Measurements from ENCODE around the gene SKAP2. TPM values are rescaled to one million over a fixed set of nuclear protein-coding genes. Genes with fewer than 3 reads are reported as not detected.

SKAP2 gene
- total and polyA plus RNA-seq, 2 experiments from 2014 or later: 2.5 to 4.4 TPM

DNA sequence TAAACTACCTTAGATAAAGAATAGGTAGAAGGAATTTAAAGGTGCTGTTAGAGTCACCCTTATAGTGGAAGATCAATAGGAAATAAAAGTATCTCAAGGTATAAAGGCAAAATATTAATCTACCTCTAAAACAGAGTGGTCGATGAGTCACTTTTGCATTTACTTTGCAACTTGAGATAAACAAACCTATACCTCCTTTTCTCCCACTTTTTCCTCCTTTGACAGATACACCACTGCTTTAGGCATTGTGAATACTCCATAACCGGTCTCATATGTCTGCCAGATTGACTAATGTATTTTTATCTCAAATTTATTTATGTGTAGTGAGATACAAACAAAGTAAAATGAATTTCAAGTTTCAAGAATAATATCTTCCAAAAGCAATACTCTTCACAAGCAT, 193.5 kb downstream of the SKAP2 start (continued):
- no peak for TF ChIP-seq ZNF462 (CRISPR knock-in tag; IDR thresholded peaks at IDR 0.05)
- TF ChIP-seq CREB1 (CRISPR knock-in tag; IDR thresholded peaks at IDR 0.05; ENCODE audit: low read depth): no peak

DNA sequence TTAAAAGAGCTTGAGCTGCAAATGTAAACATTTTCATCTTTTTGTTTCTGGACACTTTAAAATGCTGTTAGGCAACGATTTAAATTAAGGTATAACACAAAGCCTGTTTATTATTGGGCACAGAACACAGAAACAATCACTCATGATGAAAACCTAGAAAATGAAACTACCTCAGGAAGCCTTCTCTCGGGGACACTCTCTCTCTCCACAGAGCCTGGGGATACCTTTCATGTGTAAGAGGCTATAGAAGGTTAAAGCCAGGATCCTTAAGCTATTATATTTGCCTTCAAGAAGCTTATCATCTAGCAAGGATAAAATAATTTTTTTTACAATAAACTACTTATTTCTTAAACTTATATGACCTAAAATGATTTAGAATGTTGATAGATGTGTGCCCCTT, 194.1 kb downstream of the SKAP2 start:
- H3K36me3 ChIP-seq (ENCODE audit: insufficient read depth): no peaks in the 10 kb centered on the region
- H3K4me1 ChIP-seq (ENCODE audit: insufficient read depth): peaks cover 6% of the 10 kb centered on the region; the same call in 1 of the 2 replicates
- TF ChIP-seq EZH2 (IDR thresholded peaks at IDR 0.05; ENCODE audit: low read depth, unreplicated experiment): no peak
- no peaks in the 10 kb centered on the region for H4K20me1 ChIP-seq (replicated peaks; ENCODE audit: insufficient read depth)
- H3K27ac Mint-ChIP-seq: no peak overlapping the region
- no peaks in the 10 kb centered on the region for H3K27me3 ChIP-seq (ENCODE audit: insufficient read depth)
- no peaks in the 10 kb centered on the region for H3K9me2 ChIP-seq (ENCODE audit: insufficient read depth)
- no peaks in the 10 kb centered on the region for H3K79me2 ChIP-seq (replicated peaks; ENCODE audit: insufficient read depth)
- ATAC-seq (no peak), DNase-seq (ENCODE audit: low spot score) (no peak)
- no peak overlapping the region for H3K27ac ChIP-seq (ENCODE audit: low read depth)
- no peak overlapping the region for H2AFZ ChIP-seq
- no peaks in the 10 kb centered on the region for H3K9me3 Mint-ChIP-seq
- H3K27me3 Mint-ChIP-seq (ENCODE audit: insufficient read depth, low read depth, poor library complexity): no peaks in the 10 kb centered on the region
- peaks cover 9% of the 10 kb centered on the region; the same call in 2 of the 3 replicates for H3K4me1 Mint-ChIP-seq
- no peaks in the 10 kb centered on the region for H3F3A ChIP-seq (replicated peaks; ENCODE audit: low read depth)
- no peaks in the 10 kb centered on the region for H3K36me3 Mint-ChIP-seq (ENCODE audit: low read depth)
- no peak overlapping the region for H3K4me2 ChIP-seq
- no peak overlapping the region for H3K4me3 ChIP-seq
- H3K4me3 Mint-ChIP-seq: no peak overlapping the region

DNA sequence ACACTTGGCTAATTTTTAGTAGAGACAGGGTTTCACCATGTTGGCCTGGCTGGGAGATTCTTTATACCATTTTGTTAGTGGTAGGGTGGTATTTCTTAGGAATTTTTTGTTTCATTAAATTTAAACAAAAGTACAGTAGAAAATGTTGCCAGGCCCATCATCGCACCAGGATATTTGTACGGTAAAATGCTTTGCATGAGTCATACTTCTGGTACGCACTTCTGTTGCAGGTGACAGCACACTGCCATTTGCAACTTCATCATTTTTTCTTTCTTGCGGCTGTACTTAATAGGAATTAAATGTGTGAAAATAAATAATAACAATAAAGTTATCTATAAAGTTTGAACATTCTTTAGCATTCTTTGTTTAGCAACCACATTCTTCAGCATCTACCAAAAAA, 195.6 kb downstream of the SKAP2 start:
- no peaks in the 10 kb centered on the region for H4K20me1 ChIP-seq (replicated peaks; ENCODE audit: insufficient read depth)
- H3K79me2 ChIP-seq (replicated peaks; ENCODE audit: insufficient read depth): no peaks in the 10 kb centered on the region
- H3K4me3 Mint-ChIP-seq: no peak overlapping the region
- no peak overlapping the region for H3K4me2 ChIP-seq
- peaks cover 13% of the 10 kb centered on the region; the same call in 2 of the 3 replicates for H3K4me1 Mint-ChIP-seq
- H3K27me3 ChIP-seq (ENCODE audit: insufficient read depth): no peaks in the 10 kb centered on the region
- no peak for DNase-seq (ENCODE audit: low spot score)
- H3K4me1 ChIP-seq (ENCODE audit: insufficient read depth): peaks cover 6% of the 10 kb centered on the region; the same call in 1 of the 2 replicates
- H3F3A ChIP-seq (replicated peaks; ENCODE audit: low read depth): no peaks in the 10 kb centered on the region
- ATAC-seq: no peak
- H2AFZ ChIP-seq: no peak overlapping the region
- no peaks in the 10 kb centered on the region for H3K27me3 Mint-ChIP-seq (ENCODE audit: insufficient read depth, low read depth, poor library complexity)
- no peaks in the 10 kb centered on the region for H3K36me3 ChIP-seq (ENCODE audit: insufficient read depth)
- no peak overlapping the region for H3K4me3 ChIP-seq
- H3K36me3 Mint-ChIP-seq (ENCODE audit: low read depth): no peaks in the 10 kb centered on the region
- H3K9me2 ChIP-seq (ENCODE audit: insufficient read depth): no peaks in the 10 kb centered on the region
- H3K9me3 Mint-ChIP-seq: no peaks in the 10 kb centered on the region
- no peak overlapping the region for H3K27ac Mint-ChIP-seq
- no peak overlapping the region for H3K27ac ChIP-seq (ENCODE audit: low read depth)
- TF ChIP-seq ZNF331 (CRISPR knock-in tag; IDR thresholded peaks at IDR 0.05; ENCODE audit: low read depth): no peak
- TF ChIP-seq EZH2 (IDR thresholded peaks at IDR 0.05; ENCODE audit: low read depth, unreplicated experiment): no peak
- no peak for TF ChIP-seq NANOG (IDR thresholded peaks at IDR 0.05; ENCODE audit: borderline replicate concordance)
- TF ChIP-seq ETS1 (IDR thresholded peaks at IDR 0.05): no peak
- TF ChIP-seq, protein P1, sequence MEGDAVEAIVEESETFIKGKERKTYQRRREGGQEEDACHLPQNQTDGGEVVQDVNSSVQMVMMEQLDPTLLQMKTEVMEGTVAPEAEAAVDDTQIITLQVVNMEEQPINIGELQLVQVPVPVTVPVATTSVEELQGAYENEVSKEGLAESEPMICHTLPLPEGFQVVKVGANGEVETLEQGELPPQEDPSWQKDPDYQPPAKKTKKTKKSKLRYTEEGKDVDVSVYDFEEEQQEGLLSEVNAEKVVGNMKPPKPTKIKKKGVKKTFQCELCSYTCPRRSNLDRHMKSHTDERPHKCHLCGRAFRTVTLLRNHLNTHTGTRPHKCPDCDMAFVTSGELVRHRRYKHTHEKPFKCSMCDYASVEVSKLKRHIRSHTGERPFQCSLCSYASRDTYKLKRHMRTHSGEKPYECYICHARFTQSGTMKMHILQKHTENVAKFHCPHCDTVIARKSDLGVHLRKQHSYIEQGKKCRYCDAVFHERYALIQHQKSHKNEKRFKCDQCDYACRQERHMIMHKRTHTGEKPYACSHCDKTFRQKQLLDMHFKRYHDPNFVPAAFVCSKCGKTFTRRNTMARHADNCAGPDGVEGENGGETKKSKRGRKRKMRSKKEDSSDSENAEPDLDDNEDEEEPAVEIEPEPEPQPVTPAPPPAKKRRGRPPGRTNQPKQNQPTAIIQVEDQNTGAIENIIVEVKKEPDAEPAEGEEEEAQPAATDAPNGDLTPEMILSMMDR (conservative IDR thresholded peaks at IDR 0.05; ENCODE audit: low read depth in 2 of 2): no peak

All from GM23338 (cell line).